Colonic mucosa (tissue), 4 donors: ENCODE data around the gene GAPVD1. TPM values are rescaled to one million over a fixed set of nuclear protein-coding genes. Genes with fewer than 3 reads are reported as not detected.

ENCODE experiments used
- DNase-seq: peaks from one replicate; pipeline ENCODE4 v3.0.0-alpha.2; 2020
- H3K27ac ChIP-seq: fragments of 200-600 bp; one replicate; pipeline ENCODE4 v1.8.0; 2021
- H3K27me3 ChIP-seq: fragments of 200-600 bp; one replicate; pipeline ENCODE4 v1.8.0; 2021
- H3K36me3 ChIP-seq: fragments of 200-600 bp; one replicate; pipeline ENCODE4 v1.8.0; 2021
- H3K4me1 ChIP-seq: fragments of 200-600 bp; one replicate; pipeline ENCODE4 v1.8.0; 2021; ENCODE audit warnings: mild to moderate bottlenecking
- H3K4me3 ChIP-seq: fragments of 200-600 bp; one replicate; pipeline ENCODE4 v1.8.0; 2021
- H3K9ac ChIP-seq, 2 donors: one replicate each; pipeline ENCODE4 v1.7.0; 2013; ENCODE audit warnings: control low read depth in 2 of 2, low read depth in 2 of 2, low read length in 2 of 2
- H3K9me3 ChIP-seq: fragments of 200-600 bp; one replicate; pipeline ENCODE4 v1.8.0; 2021
- CTCF ChIP-seq: fragments of 200-600 bp; IDR thresholded peaks from one replicate; pipeline ENCODE4 v1.8.0; 2022; ENCODE audit warnings: antibody characterized with exemption, mild to moderate bottlenecking
- intact Hi-C: fragments of 100-400 bp; cut with DNase I; formaldehyde crosslinking; loops from one replicate; pipeline ENCODE4 v1.14.1; 2022
- total RNA-seq, 2 donors: library from RNA; stranded (reverse); fragmentation: NEBNext Ultra II Directional in 1 of 2; extraction: Animal tissue kit (Norgen Biotek cat#: 25700) in 1 of 2; gene quantifications; one replicate each; pipeline ENCODE4 v1.2.1, GENCODE V29; 2021
- donor health status: healthy.
- donor health status: DM: no; HTN: no; CAD: no.
- donor health status: DM: no; HTN: no; CAD: no.

The GAPVD1 gene
- total RNA-seq, 2 donors from 2014 or later: 38.9 to 42.0 TPM

GRCh38 chr9:125407974-125408900 lies 146.6 kb downstream of the GAPVD1 start:
- intact Hi-C loops: loop anchor here (1.0 to 10.0 kb wide), 3 partner anchors 227 to 987 kb away; no protein-coding TSS in a partner anchor
- Histone ChIP-seq H3K4me3 (peak overlapping the region; percentile 68), H3K36me3 (no peaks in the 10 kb centered on the region), H3K27me3 (no peaks in the 10 kb centered on the region), H3K27ac (no peak overlapping the region), H3K9me3 (no peaks in the 10 kb centered on the region), H3K4me1 (peaks cover 5% of the 10 kb centered on the region), H3K9ac (peak overlapping the region; percentile 12 to 30)
- TF ChIP-seq CTCF: peak; percentile 59
- DNase-seq: peak; percentile 79

- Histone ChIP-seq H3K27ac (no peak overlapping the region), H3K36me3 (no peaks in the 10 kb centered on the region), H3K27me3 (no peaks in the 10 kb centered on the region), H3K9ac (no peak overlapping the region), H3K4me3 (no peak overlapping the region), H3K9me3 (no peaks in the 10 kb centered on the region), H3K4me1 (peaks cover 5% of the 10 kb centered on the region)
- intact Hi-C loops: loop anchor here (10.0 kb wide), 2 partner anchors 226 to 986 kb away; no protein-coding TSS in a partner anchor
- no peak for DNase-seq
- no peak for TF ChIP-seq CTCF
Observed at GRCh38 chr9:125409217-125409636, 147.6 kb downstream of the GAPVD1 start.

GRCh38 chr9:125409637-125410521 lies 148.3 kb downstream of the GAPVD1 start:
- Histone ChIP-seq H3K4me1 (peaks cover 5% of the 10 kb centered on the region), H3K4me3 (no peak overlapping the region), H3K27me3 (no peaks in the 10 kb centered on the region), H3K36me3 (no peaks in the 10 kb centered on the region), H3K27ac (no peak overlapping the region), H3K9ac (no peak overlapping the region), H3K9me3 (no peaks in the 10 kb centered on the region)
- no peak for TF ChIP-seq CTCF
- intact Hi-C loops: loop anchor here (10.0 kb wide), 3 partner anchors 145 to 985 kb away; no protein-coding TSS in a partner anchor
- no peak for DNase-seq

- no peak for TF ChIP-seq CTCF
- intact Hi-C loops: loop anchor here (10.0 kb wide), 1 partner anchor 144 kb away; no protein-coding TSS in a partner anchor
- Histone ChIP-seq H3K27me3 (no peaks in the 10 kb centered on the region), H3K4me1 (peaks cover 5% of the 10 kb centered on the region), H3K9me3 (no peaks in the 10 kb centered on the region), H3K9ac (no peak overlapping the region), H3K36me3 (no peaks in the 10 kb centered on the region), H3K27ac (no peak overlapping the region), H3K4me3 (no peak overlapping the region)
- DNase-seq: no peak
Observed at GRCh38 chr9:125410522-125410894, 148.9 kb downstream of the GAPVD1 start.

- no peak for DNase-seq
- Histone ChIP-seq H3K4me1 (peaks cover 5% of the 10 kb centered on the region), H3K27me3 (no peaks in the 10 kb centered on the region), H3K9me3 (no peaks in the 10 kb centered on the region), H3K4me3 (no peak overlapping the region), H3K9ac (no peak overlapping the region), H3K27ac (no peak overlapping the region), H3K36me3 (no peaks in the 10 kb centered on the region)
- intact Hi-C loops: loop anchor here (10.0 kb wide), 1 partner anchor 144 kb away; no protein-coding TSS in a partner anchor
- no peak for TF ChIP-seq CTCF
Observed at GRCh38 chr9:125411171-125411756, 149.6 kb downstream of the GAPVD1 start.
